ENCODE results near the gene LRRC47.

LRRC47 gene

GRCh38 chr1:3780901-3781300 lies 15.4 kb downstream of the LRRC47 start:
- Histone ChIP-seq H3K27me3 (ENCODE audit: insufficient read depth, poor library complexity, severe bottlenecking) (no peaks in the 10 kb centered on the region), H3K4me3 (replicated peaks; ENCODE audit: insufficient read depth, low read length) (no peak overlapping the region), H3K27ac (replicated peaks) (no peak overlapping the region)
- no peak for DNase-seq (ENCODE audit: low read depth in 1 of 2, low spot score in 1 of 2)
- no peak for TF ChIP-seq POLR2AphosphoS5 (IDR thresholded peaks at IDR 0.05; ENCODE audit: low read depth)
- TF ChIP-seq GABPA (IDR thresholded peaks at IDR 0.05; ENCODE audit: low read depth): no peak
- no peak for TF ChIP-seq REST (IDR thresholded peaks at IDR 0.05; ENCODE audit: insufficient replicate concordance, low read depth)
- TF ChIP-seq SPI1 (IDR thresholded peaks at IDR 0.05; ENCODE audit: borderline replicate concordance, low read depth): no peak
- TF ChIP-seq CTCF (IDR thresholded peaks at IDR 0.05; ENCODE audit: insufficient read depth, low read length): no peak

- DNase-seq (ENCODE audit: low read depth in 1 of 2, low spot score in 1 of 2): no peak
- TF ChIP-seq SPI1 (IDR thresholded peaks at IDR 0.05; ENCODE audit: borderline replicate concordance, low read depth) (no peak), REST (IDR thresholded peaks at IDR 0.05; ENCODE audit: insufficient replicate concordance, low read depth) (no peak), GABPA (IDR thresholded peaks at IDR 0.05; ENCODE audit: low read depth) (no peak), POLR2AphosphoS5 (IDR thresholded peaks at IDR 0.05; ENCODE audit: low read depth) (no peak)
- Histone ChIP-seq H3K4me3 (replicated peaks; ENCODE audit: insufficient read depth, low read length) (no peak overlapping the region), H3K27ac (replicated peaks) (no peak overlapping the region), H3K27me3 (ENCODE audit: insufficient read depth, poor library complexity, severe bottlenecking) (no peaks in the 10 kb centered on the region)
Measured at GRCh38 chr1:3779912-3780416, 16.3 kb downstream of the LRRC47 start.

- Histone ChIP-seq H3K4me3 (replicated peaks; ENCODE audit: insufficient read depth, low read length) (no peak overlapping the region), H3K27ac (replicated peaks) (no peak overlapping the region), H3K27me3 (ENCODE audit: insufficient read depth, poor library complexity, severe bottlenecking) (no peaks in the 10 kb centered on the region)
- TF ChIP-seq SPI1 (IDR thresholded peaks at IDR 0.05; ENCODE audit: borderline replicate concordance, low read depth): no peak
- no peak for TF ChIP-seq GABPA (IDR thresholded peaks at IDR 0.05; ENCODE audit: low read depth)
- no peak for TF ChIP-seq REST (IDR thresholded peaks at IDR 0.05; ENCODE audit: insufficient replicate concordance, low read depth)
- TF ChIP-seq POLR2AphosphoS5 (IDR thresholded peaks at IDR 0.05; ENCODE audit: low read depth): no peak
- TF ChIP-seq CTCF (IDR thresholded peaks at IDR 0.05; ENCODE audit: insufficient read depth, low read length): no peak
- DNase-seq (ENCODE audit: low read depth in 1 of 2, low spot score in 1 of 2): no peak
Measured at GRCh38 chr1:3779265-3779911, 16.9 kb downstream of the LRRC47 start.

Data from HL-60 (cell line).